Large intestine (tissue), 3 donors: ENCODE measurements around the gene BABAM2. TPM values are rescaled to one million over a fixed set of nuclear protein-coding genes. Genes with fewer than 3 reads are reported as not detected.

ENCODE experiments used
- DNase-seq, 2 donors: peaks; one replicate each; pipeline versions ENCODE4 v3.0.0 to v3.0.0-alpha.2; 2013
- H3K27ac ChIP-seq: one replicate; pipeline ENCODE4 v1.5.1; 2013; ENCODE audit warnings: low read length
- H3K27me3 ChIP-seq: 2 replicates; pipeline ENCODE4 v1.6.1; 2013; ENCODE audit warnings: low read length; ENCODE audit not compliant: control insufficient read depth, insufficient read depth
- H3K36me3 ChIP-seq: 2 replicates; pipeline ENCODE4 v1.6.1; 2013; ENCODE audit warnings: low read length; ENCODE audit not compliant: control insufficient read depth, insufficient read depth
- H3K4me1 ChIP-seq: one replicate; pipeline ENCODE4 v1.6.1; 2013; ENCODE audit warnings: low read length; ENCODE audit not compliant: control insufficient read depth, insufficient read depth
- H3K4me3 ChIP-seq: one replicate; pipeline ENCODE4 v1.5.1; 2013; ENCODE audit warnings: low read length
- H3K9me3 ChIP-seq: one replicate; pipeline ENCODE4 v1.6.1; 2013; ENCODE audit warnings: mild to moderate bottlenecking, low read depth, low read length, moderate library complexity; ENCODE audit not compliant: control insufficient read depth
- whole genome bisulfite sequencing: methylation state at CpG from one replicate; pipeline ENCODE4 v1.1.5; 2013; ENCODE audit warnings: low lambda C conversion rate; ENCODE audit not compliant: insufficient coverage; 5-methylcytosine and 5-hydroxymethylcytosine counted together
- polyA plus RNA-seq: library from polyadenylated mRNA; unstranded; fragments of 120-200 nt; gene quantifications from one replicate; pipeline ENCODE4 v1.2.1, GENCODE V29; 2013

BABAM2 gene
- polyA plus RNA-seq, 1 donor: 32.0 TPM

DNA sequence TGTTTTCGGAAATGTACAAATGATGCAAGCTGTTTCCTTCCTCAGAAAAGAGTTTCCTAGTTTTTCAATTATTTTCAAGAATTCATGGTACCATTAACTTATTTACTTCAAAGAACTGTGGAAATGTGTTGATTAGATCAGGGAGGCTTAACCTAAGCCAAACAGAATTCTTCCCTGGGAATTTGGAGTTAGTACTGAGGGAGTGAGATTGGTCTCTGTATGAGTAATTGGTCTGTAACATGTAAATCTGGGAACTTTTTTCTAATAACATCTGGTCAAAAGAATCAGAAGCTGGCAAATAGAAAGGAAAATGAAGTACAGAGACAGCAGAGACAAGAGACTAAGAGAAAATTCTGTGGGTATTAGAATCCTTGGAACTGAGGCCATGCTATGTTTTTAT, 145.8 kb downstream of the BABAM2 start:
- 100% methylated on average over 1 of the region's 1 CpG for WGBS
- H3K4me3 ChIP-seq: no peak overlapping the region
- H3K36me3 ChIP-seq: no peaks in the 10 kb centered on the region
- no peak for DNase-seq
- no peaks in the 10 kb centered on the region for H3K4me1 ChIP-seq
- no peak overlapping the region for H3K27ac ChIP-seq
- H3K9me3 ChIP-seq: no peaks in the 10 kb centered on the region
- no peaks in the 10 kb centered on the region for H3K27me3 ChIP-seq

DNA sequence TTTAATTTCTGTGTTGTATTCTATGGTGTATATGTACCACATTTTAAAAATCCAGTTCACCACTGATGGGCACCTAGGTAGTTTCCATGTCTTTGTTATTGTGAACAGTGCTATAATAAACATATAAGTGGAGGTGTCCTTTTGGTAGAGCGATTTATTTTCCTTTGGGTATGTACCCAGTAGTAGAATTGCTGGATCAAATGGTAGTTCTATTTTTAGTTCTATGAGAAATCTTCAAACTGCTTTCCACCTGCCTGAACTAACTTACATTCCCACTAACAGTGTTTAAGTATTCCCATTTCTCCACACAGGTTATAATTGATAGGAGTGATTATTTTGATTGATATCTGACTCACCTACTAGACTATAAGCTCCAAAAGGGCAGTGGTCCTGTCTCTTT, 148.2 kb downstream of the BABAM2 start:
- no peak overlapping the region for H3K27ac ChIP-seq
- no CpG with 5 or more reads among the region's 1 CpG for WGBS
- no peaks in the 10 kb centered on the region for H3K36me3 ChIP-seq
- DNase-seq: no peak
- no peaks in the 10 kb centered on the region for H3K27me3 ChIP-seq
- no peaks in the 10 kb centered on the region for H3K4me1 ChIP-seq
- no peak overlapping the region for H3K4me3 ChIP-seq
- H3K9me3 ChIP-seq: no peaks in the 10 kb centered on the region

DNA sequence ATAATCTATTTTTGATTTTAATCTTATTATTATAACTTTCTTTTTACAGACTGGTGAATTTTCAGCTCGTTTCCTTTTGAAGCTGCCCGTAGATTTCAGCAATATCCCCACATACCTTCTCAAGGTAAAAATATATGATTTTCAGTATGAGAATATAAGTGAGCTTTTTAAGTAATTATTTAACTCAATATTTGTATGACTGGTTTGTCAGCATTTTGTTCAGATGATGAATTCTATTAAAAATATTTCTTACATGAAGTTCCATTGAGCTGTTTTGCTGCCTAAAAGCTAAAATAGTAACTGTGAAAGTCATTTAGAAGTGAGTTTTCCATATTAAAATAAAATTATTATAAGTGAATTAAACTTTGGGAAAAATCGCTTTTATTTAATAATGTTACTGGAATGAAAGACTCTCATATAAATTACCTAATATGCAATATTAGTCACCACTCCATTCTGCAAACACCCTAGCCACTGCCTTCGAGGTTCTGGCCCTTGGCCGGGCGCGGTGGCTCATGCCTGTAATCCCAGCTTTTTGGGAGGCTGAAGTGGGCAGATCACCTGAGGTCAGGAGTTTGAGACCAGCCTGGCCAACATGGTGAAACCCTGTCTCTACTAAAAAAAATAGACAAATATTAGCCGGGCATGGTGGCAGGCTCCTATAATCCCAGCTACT, 155.3 kb downstream of the BABAM2 start:
- no peak overlapping the region for H3K4me3 ChIP-seq

DNA sequence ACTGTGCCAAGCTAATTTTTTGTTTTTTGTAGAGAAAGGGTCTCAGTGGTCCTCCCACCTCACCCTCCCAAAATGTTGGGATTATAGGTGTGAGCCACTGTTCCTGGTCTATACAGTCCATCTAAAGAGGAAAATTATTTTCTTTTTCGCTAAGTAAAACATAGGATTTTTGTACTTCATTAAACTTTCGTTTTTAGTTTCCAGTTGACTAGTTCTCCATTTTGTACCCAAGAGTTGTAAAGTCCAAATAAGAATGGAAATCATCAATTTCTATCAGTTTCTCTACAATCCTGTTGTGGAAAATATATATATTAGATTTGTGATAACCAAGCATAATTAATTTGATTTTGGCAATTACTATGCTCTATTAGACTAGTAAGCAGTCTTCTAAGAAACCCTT, 156.4 kb downstream of the BABAM2 start:
- H3K27me3 ChIP-seq: no peaks in the 10 kb centered on the region
- H3K4me3 ChIP-seq: no peak overlapping the region
- H3K9me3 ChIP-seq: no peaks in the 10 kb centered on the region
- H3K4me1 ChIP-seq: no peaks in the 10 kb centered on the region
- no peak for DNase-seq
- 80% methylated on average over 2 of the region's 2 CpGs for WGBS
- H3K27ac ChIP-seq: no peak overlapping the region
- no peaks in the 10 kb centered on the region for H3K36me3 ChIP-seq

More for the DNA sequence above, 155.3 kb downstream of the BABAM2 start:
- Histone ChIP-seq H3K36me3 (no peaks in the 10 kb centered on the region), H3K4me1 (no peaks in the 10 kb centered on the region), H3K9me3 (no peaks in the 10 kb centered on the region), H3K27ac (no peak overlapping the region), H3K27me3 (no peaks in the 10 kb centered on the region)
- 95% methylated on average over 7 of the region's 8 CpGs for WGBS
- no peak for DNase-seq

DNA sequence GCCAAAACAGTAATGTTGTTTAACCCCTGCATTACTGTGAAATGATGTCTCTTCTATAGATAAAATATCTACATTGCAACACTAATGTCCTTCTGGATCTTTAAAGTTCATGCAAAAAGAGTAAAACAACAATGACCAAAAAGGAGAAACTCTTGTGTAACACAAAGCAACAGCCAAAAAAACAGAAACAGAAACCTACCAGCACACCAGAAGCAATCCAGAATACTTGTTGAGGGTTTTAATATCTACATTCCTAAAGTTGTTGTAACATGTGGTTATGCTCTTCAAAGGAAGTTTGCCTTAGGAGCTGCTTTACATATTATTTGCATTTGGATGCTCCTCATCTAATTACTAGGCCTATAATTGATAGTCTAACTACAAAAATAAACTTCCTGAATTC, 157.2 kb downstream of the BABAM2 start:
- Histone ChIP-seq H3K9me3 (no peaks in the 10 kb centered on the region), H3K27ac (no peak overlapping the region), H3K36me3 (no peaks in the 10 kb centered on the region), H3K4me3 (no peak overlapping the region), H3K27me3 (no peaks in the 10 kb centered on the region), H3K4me1 (no peaks in the 10 kb centered on the region)
- DNase-seq: no peak

DNA sequence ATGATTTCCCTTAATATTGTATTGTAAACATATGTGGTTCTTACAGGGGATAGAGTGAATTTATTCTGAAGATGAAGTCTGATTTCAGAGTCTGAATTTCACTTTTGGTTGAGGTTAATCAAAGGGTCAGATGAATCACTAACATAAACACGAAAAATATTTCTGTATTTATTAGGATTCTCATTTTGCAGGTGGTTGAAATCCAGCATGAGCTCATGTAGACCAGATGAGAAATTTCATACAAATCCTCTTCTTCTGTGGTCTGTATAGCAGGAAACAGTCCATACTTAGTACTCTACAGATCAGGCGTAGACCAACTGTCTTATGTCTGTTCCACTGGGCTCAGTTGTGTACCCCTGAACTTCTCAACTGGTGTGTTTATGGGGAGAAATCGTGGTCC, 157.8 kb downstream of the BABAM2 start:
- 94% methylated on average over 2 of the region's 3 CpGs for WGBS
- no peak overlapping the region for H3K27ac ChIP-seq
- no peaks in the 10 kb centered on the region for H3K27me3 ChIP-seq
- H3K9me3 ChIP-seq: no peaks in the 10 kb centered on the region
- DNase-seq: no peak
- H3K4me3 ChIP-seq: no peak overlapping the region
- no peaks in the 10 kb centered on the region for H3K36me3 ChIP-seq
- H3K4me1 ChIP-seq: no peaks in the 10 kb centered on the region

DNA sequence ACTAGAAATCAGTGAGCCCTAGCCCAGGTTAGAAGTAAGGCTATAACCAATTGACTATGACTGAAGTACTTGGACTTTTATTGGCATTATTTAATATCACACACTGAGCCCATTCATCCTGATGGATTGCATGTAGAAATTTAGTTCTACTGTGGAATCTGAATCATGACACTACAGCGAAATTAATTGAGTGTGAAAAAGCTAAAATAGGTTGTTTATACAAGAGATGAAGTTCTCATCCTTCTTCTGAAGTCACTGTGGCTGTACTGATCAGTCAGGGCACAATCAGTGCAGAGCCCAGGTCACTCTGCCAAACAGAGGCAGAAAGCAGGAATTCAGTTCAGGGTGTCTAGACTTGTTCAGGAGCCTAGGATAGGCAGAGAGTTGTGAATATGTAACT, 158.9 kb downstream of the BABAM2 start:
- Histone ChIP-seq H3K9me3 (no peaks in the 10 kb centered on the region), H3K4me1 (no peaks in the 10 kb centered on the region), H3K27me3 (no peaks in the 10 kb centered on the region), H3K27ac (no peak overlapping the region), H3K36me3 (no peaks in the 10 kb centered on the region), H3K4me3 (no peak overlapping the region)
- no peak for DNase-seq
- no CpG with 5 or more reads among the region's 1 CpG for WGBS

DNA sequence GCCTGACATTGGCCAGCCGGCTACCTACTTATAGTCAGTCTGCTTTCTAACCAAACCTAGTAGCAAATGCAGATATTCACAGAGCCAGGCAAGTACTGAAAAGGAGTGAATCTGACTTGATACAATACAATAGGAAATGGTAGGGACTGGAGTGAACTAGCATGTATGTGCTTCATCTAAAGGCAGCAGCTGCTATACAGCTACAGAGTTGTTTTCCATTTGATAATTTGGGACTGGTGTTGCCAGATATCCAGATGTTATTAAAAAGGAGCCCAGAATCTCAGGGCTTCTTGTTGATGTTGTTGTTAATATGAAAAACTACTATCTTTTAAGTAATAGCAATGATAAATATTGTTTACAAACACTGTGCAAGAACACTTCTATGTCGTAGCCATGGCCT, 159.4 kb downstream of the BABAM2 start:
- Histone ChIP-seq H3K9me3 (no peaks in the 10 kb centered on the region), H3K4me3 (no peak overlapping the region), H3K27ac (no peak overlapping the region), H3K4me1 (no peaks in the 10 kb centered on the region), H3K36me3 (no peaks in the 10 kb centered on the region), H3K27me3 (no peaks in the 10 kb centered on the region)
- WGBS: no CpG with 5 or more reads among the region's 2 CpGs
- no peak for DNase-seq

DNA sequence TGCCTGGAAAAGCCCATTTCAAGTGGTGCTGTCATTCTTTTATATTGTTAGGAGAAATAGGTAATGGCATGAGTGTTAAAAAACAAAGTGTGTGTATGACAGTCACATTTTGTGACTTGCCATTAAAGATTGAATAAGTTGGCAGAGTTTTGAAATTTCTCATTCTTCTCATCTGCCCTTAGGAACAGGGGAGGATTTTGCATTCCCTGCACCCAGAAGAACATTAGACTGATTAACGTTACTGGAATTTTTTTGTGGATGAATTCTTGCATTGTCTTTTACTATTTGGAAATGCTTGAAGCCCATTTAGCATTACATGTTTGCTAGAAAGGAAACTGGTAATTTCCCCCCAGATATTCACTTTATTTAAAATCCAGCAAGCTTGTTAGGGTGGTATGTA, 162.2 kb downstream of the BABAM2 start:
- no CpG with 5 or more reads among the region's 1 CpG for WGBS
- H3K4me1 ChIP-seq: no peaks in the 10 kb centered on the region
- H3K4me3 ChIP-seq: no peak overlapping the region
- H3K36me3 ChIP-seq: no peaks in the 10 kb centered on the region
- H3K9me3 ChIP-seq: no peaks in the 10 kb centered on the region
- H3K27me3 ChIP-seq: no peaks in the 10 kb centered on the region
- DNase-seq: no peak
- no peak overlapping the region for H3K27ac ChIP-seq

DNA sequence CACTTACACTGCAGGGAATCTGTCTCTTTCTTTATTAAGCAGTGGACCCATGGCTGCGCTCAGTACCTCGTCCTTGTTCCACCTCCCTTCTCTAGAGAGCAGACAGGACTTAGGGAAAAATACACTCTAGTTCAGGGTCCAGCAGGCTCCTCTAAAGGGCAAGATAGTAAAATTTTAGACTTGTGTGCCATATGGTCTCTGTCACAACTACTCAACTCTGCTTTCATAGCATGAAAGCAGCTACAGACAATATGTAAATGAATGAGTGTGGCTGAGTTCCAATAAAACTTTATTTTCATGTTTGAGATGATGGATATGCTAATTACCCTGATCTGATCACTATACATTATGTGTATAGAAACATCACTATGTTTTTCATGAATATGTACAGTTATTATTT, 163.1 kb downstream of the BABAM2 start:
- H3K27ac ChIP-seq: no peak overlapping the region
- no peak overlapping the region for H3K4me3 ChIP-seq
- WGBS: no CpG with 5 or more reads among the region's 2 CpGs
- H3K9me3 ChIP-seq: no peaks in the 10 kb centered on the region
- no peaks in the 10 kb centered on the region for H3K36me3 ChIP-seq
- H3K4me1 ChIP-seq: no peaks in the 10 kb centered on the region
- no peak for DNase-seq
- no peaks in the 10 kb centered on the region for H3K27me3 ChIP-seq

DNA sequence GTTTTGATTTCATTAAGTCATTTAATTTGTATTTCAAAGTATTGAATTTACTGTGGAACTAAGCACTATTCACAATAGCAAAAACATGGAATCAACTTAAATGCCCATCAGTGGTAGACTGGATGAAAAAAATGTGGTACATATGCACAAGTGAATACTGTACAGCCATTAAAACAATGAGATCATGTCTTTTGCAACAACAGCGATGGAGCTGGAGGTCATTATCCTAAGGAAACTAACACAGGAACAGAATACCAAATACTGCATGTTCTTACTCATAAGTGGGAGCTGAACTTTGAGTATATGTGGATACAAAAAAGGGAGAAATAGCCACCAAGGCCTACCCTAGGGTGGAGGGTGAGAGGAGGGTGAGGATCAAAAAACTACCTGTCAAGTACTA, 164.4 kb downstream of the BABAM2 start:
- H3K27me3 ChIP-seq: no peaks in the 10 kb centered on the region
- H3K4me1 ChIP-seq: no peaks in the 10 kb centered on the region
- no peak overlapping the region for H3K4me3 ChIP-seq
- H3K36me3 ChIP-seq: no peaks in the 10 kb centered on the region
- no peak for DNase-seq
- no CpG with 5 or more reads among the region's 1 CpG for WGBS
- no peaks in the 10 kb centered on the region for H3K9me3 ChIP-seq
- no peak overlapping the region for H3K27ac ChIP-seq
